Ishikawa (cell line): ENCODE data around the gene ACTN4.

ENCODE experiments used
- CEBPB ChIP-seq: IDR thresholded peaks from 2 replicates; pipeline ENCODE4 v1.6.1; 2012
- CREB1 ChIP-seq: IDR thresholded peaks from 2 replicates; pipeline ENCODE4 v1.6.1; 2012; ENCODE audit warnings: low read depth
- EGR1 ChIP-seq: IDR thresholded peaks from 2 replicates; pipeline ENCODE4 v1.6.1; 2012
- EP300 ChIP-seq: IDR thresholded peaks from 2 replicates; pipeline ENCODE4 v1.6.1; 2012; ENCODE audit warnings: borderline replicate concordance
- FOXM1 ChIP-seq: IDR thresholded peaks from 2 replicates; pipeline ENCODE4 v1.6.1; 2012; ENCODE audit warnings: low read depth, borderline replicate concordance
- NFIC ChIP-seq: IDR thresholded peaks from 2 replicates; pipeline ENCODE4 v1.6.1; 2012
- RAD21 ChIP-seq: IDR thresholded peaks from 2 replicates; pipeline ENCODE4 v1.6.1; 2012; ENCODE audit warnings: low read depth
- TAF1 ChIP-seq: IDR thresholded peaks from 2 replicates; pipeline ENCODE4 v1.6.1; 2012; ENCODE audit warnings: low read depth, mild to moderate bottlenecking
- TCF12 ChIP-seq: IDR thresholded peaks from 2 replicates; pipeline ENCODE4 v1.6.1; 2012; ENCODE audit warnings: low read depth
- TEAD4 ChIP-seq: IDR thresholded peaks from 2 replicates; pipeline ENCODE4 v1.6.1; 2012
- YY1 ChIP-seq: IDR thresholded peaks from 2 replicates; pipeline ENCODE4 v1.6.1; 2012; ENCODE audit warnings: low read depth
- ZBTB7A ChIP-seq: IDR thresholded peaks from 2 replicates; pipeline ENCODE4 v1.6.1; 2012; ENCODE audit warnings: low read depth
- TF ChIP-seq, protein P1 (sequence below): IDR thresholded peaks from 2 replicates; pipeline ENCODE4 v1.6.1; 2012; ENCODE audit warnings: low read depth, mild to moderate bottlenecking
- TF ChIP-seq, protein P2 (sequence below): IDR thresholded peaks from 2 replicates; pipeline ENCODE4 v1.6.1; 2012
- TF ChIP-seq, protein P3 (sequence below): IDR thresholded peaks from 2 replicates; pipeline ENCODE4 v1.6.1; 2012

The ACTN4 gene

DNA sequence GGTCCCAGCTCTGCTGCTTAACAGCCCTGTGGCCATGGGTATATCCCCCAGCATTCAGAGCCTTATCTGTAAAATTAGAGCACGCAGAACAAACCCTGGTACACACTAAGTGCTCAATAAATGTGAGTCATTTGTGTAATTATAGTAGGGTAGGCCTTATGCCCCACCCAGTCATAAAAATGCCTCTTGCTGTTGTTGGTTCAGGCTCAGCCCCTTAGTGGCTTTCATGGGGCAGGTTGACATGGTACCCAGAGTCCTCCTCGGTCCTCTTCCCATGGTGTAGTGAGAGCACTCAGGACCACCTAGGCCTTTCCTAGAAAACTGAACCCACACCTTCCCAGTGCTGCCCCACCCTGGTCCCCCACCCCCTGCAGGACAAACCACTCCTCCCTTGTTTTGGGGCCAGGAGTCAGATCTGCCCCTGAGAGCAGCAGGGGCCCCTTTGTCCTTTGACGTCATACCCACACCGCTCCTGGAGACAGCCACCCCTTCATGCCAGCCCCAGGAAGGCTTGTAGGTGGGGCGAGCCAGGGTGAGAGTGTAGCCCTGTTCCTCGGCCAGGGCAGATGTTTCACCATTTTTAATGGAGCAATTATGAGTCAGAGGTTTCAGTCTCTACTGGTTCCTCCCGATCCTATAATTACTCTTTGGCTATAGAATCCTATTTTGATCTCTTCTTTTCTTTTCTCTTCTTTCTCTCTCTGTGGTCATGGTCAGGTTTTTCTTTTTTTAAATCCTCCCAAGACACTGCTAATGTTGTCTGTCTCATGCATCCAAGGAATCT lies 36.8 kb downstream of the ACTN4 start:
- TF ChIP-seq CREB1, result peak; percentile 62; the same call in 1 of the 2 replicates
- no peak for TF ChIP-seq FOXM1
- peak; percentile 37; the same call in 1 of the 2 replicates for TF ChIP-seq CEBPB
- no peak; the same call in 1 of the 2 replicates for TF ChIP-seq TCF12
- TF ChIP-seq EP300, result peak; percentile 68; the same call in 1 of the 2 replicates
- TF ChIP-seq TAF1, result no peak
- TF ChIP-seq ZBTB7A, result peak; percentile 18; the same call in 1 of the 2 replicates
- peak; percentile 24; the same call in 1 of the 2 replicates for TF ChIP-seq RAD21
- TF ChIP-seq EGR1, result no peak
- TF ChIP-seq, protein P1, sequence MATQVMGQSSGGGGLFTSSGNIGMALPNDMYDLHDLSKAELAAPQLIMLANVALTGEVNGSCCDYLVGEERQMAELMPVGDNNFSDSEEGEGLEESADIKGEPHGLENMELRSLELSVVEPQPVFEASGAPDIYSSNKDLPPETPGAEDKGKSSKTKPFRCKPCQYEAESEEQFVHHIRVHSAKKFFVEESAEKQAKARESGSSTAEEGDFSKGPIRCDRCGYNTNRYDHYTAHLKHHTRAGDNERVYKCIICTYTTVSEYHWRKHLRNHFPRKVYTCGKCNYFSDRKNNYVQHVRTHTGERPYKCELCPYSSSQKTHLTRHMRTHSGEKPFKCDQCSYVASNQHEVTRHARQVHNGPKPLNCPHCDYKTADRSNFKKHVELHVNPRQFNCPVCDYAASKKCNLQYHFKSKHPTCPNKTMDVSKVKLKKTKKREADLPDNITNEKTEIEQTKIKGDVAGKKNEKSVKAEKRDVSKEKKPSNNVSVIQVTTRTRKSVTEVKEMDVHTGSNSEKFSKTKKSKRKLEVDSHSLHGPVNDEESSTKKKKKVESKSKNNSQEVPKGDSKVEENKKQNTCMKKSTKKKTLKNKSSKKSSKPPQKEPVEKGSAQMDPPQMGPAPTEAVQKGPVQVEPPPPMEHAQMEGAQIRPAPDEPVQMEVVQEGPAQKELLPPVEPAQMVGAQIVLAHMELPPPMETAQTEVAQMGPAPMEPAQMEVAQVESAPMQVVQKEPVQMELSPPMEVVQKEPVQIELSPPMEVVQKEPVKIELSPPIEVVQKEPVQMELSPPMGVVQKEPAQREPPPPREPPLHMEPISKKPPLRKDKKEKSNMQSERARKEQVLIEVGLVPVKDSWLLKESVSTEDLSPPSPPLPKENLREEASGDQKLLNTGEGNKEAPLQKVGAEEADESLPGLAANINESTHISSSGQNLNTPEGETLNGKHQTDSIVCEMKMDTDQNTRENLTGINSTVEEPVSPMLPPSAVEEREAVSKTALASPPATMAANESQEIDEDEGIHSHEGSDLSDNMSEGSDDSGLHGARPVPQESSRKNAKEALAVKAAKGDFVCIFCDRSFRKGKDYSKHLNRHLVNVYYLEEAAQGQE, result no peak
- peak; percentile 60 for TF ChIP-seq NFIC
- TF ChIP-seq, protein P2, sequence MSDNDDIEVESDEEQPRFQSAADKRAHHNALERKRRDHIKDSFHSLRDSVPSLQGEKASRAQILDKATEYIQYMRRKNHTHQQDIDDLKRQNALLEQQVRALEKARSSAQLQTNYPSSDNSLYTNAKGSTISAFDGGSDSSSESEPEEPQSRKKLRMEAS, result no peak; the same call in 1 of the 2 replicates
- no peak; the same call in 1 of the 2 replicates for TF ChIP-seq TEAD4
- TF ChIP-seq YY1, result 0 out of 2 replicates have a peak, but pooled peaks have one; percentile 18
- TF ChIP-seq, protein P3, sequence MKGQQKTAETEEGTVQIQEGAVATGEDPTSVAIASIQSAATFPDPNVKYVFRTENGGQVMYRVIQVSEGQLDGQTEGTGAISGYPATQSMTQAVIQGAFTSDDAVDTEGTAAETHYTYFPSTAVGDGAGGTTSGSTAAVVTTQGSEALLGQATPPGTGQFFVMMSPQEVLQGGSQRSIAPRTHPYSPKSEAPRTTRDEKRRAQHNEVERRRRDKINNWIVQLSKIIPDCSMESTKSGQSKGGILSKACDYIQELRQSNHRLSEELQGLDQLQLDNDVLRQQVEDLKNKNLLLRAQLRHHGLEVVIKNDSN, result 0 out of 2 replicates have a peak, but pooled peaks have one; percentile 15

DNA sequence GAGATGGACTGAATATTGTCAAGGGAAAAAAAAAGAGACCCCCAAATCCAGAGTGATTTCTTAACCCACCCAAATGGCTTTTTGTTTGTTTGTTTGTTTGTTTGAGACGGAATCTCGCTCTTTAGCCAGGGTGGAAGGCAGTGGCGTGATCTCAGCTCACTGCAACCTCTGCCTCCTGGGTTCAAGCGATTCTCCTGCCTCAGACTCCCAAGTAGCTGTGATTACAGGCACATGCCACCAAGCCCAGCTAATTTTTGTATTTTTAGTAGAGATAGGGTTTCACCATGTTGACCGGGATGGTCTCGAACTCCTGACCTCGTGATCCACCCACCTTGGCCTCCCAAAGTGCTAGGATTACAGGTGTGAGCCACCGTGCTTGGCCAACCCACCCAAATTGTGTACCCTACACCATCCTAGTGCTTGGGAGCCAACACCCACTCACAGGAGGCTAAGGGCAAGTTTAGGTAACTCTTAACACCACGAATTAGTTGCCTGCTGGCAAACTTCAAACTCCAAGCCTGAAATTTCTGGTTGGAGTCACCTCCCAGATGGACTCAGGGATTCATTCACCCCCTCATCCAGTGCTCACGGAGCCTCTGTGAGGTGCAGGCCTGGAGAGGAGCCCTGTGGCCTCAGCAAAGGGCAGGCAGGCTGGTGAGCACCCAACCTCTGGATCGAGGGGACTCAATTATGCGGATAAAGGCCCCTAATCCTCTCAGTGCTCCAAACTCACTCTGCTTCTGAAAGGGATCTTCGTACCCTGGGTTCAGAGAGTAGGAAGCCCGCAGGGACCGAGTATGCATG lies 37.6 kb downstream of the ACTN4 start:
- TF ChIP-seq, protein P1, result no peak
- no peak for TF ChIP-seq TCF12
- TF ChIP-seq YY1, result no peak
- no peak for TF ChIP-seq EGR1
- TF ChIP-seq NFIC, result no peak
- no peak for TF ChIP-seq RAD21
- no peak for TF ChIP-seq EP300
- TF ChIP-seq, protein P2, result no peak
- no peak for TF ChIP-seq ZBTB7A
- TF ChIP-seq CEBPB, result no peak
- TF ChIP-seq, protein P3, result no peak
- no peak for TF ChIP-seq TAF1
- TF ChIP-seq FOXM1, result no peak
- no peak for TF ChIP-seq CREB1
- TF ChIP-seq TEAD4, result no peak

DNA sequence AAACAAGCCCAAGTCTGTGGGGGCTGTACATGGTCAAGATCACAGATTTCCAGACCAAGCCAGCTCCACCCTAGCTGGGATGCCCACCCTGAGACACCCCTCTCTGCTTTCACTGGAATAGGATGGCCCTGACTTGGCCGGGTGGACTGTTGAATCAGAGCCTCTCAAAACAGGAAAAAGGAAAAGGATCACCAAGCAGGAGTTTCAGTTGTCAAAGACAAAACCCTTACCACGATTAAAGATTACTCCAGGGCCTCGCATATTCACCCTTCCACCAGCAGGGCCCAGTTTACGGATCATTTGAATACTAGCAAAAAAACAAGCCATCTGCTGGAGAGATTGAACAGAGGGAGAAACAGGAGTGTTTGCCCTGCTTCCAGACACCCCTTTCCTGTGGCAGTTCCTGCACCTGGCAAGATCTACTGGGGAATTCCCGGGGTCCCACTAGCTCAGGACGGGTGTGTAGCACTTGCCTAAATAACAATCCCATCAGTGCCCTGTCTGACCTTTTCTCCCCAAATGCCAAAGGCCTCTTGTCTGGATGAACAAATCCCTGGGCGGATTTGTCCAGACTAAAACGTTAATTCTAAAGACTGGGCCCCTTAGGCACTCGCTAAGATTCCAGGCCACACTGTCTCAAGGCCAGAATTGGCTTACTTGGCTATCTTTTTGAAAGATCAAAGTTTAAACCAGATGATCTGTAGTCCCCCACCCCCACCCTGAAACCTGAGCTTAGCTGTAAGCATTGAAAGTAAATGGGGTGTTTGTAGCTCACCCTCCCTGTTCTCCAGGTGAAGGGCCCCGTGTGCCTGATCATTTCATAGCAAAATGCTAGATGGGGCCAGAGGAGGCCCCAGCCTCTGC lies 38.4 kb downstream of the ACTN4 start:
- no peak for TF ChIP-seq TAF1
- TF ChIP-seq NFIC, result peak; percentile 39; the same call in 1 of the 2 replicates

DNA sequence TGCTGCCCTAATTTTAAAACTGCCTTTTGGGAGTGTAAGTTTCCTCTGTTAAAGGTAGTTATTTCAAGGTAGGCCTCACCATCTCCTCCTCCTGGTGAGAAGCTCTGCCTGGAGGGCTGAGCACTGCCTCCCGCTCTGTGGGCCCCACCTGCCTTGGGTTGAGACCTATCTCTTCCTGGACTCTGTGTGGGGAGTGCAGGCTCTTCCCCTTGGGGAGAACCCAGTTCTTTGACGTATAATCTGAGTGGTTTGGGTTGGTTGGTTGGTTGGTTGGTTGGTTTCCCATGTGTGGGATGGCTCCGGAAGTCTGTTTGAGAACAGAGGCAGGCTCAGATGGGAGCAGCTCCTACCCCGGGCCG lies 39.1 kb downstream of the ACTN4 start:
- TF ChIP-seq TCF12 (no peak), NFIC (no peak), CREB1 (no peak), RAD21 (no peak), EGR1 (no peak), CEBPB (no peak), TEAD4 (no peak), EP300 (no peak), ZBTB7A (no peak), FOXM1 (no peak), YY1 (no peak)
- TF ChIP-seq, protein P3, result no peak
- TF ChIP-seq, protein P2, result no peak
- TF ChIP-seq, protein P1, result no peak
